ENCODE data around the gene OTC. TPM values are rescaled to one million over a fixed set of nuclear protein-coding genes. Genes with fewer than 3 reads are reported as not detected.

Gene OTC
- polyA plus RNA-seq, 1 donor from 2014 or later, result not detected

- TF ChIP-seq CTCF (IDR thresholded peaks at IDR 0.05; ENCODE audit: poor library complexity, severe bottlenecking) (no peak), POLR2AphosphoS5 (IDR thresholded peaks at IDR 0.05) (no peak), EZH2 (IDR thresholded peaks at IDR 0.05; ENCODE audit: borderline replicate concordance, insufficient read depth, low read length, poor library complexity, severe bottlenecking) (no peak), SMC3 (conservative IDR thresholded peaks at IDR 0.05; ENCODE audit: poor library complexity) (no peak), EP300 (conservative IDR thresholded peaks at IDR 0.05; ENCODE audit: poor library complexity, severe bottlenecking) (no peak), TAF1 (IDR thresholded peaks at IDR 0.05; ENCODE audit: low read depth) (no peak)
- H3K36me3 ChIP-seq (ENCODE audit: insufficient read depth, low read length), result no peaks in the 10 kb centered on the region
Measured at GRCh38 chrX:38438321-38438720, 85.9 kb downstream of the OTC start.

GRCh38 chrX:38452603-38453002 is 100.2 kb downstream of the OTC start:
- Histone ChIP-seq H3K79me2 (replicated peaks; ENCODE audit: insufficient read depth, low read length) (no peaks in the 10 kb centered on the region), H3K27ac (ENCODE audit: low read length) (no peak overlapping the region), H3K36me3 (ENCODE audit: insufficient read depth, low read length) (no peaks in the 10 kb centered on the region), H3K27me3 (ENCODE audit: insufficient read depth, low read depth, low read length) (no peaks in the 10 kb centered on the region), H3K9me3 (ENCODE audit: low read length) (no peaks in the 10 kb centered on the region), H3F3A (ENCODE audit: insufficient read depth, low read length, poor library complexity, severe bottlenecking) (no peaks in the 10 kb centered on the region), H4K20me1 (ENCODE audit: insufficient read depth) (no peaks in the 10 kb centered on the region), H3K9me2 (ENCODE audit: insufficient read depth, low read length) (no peaks in the 10 kb centered on the region), H2AFZ (ENCODE audit: low read depth, low read length) (no peak overlapping the region), H3K4me2 (ENCODE audit: low read length) (no peak overlapping the region), H3K9ac (ENCODE audit: low read length) (no peak overlapping the region), H3K4me3 (ENCODE audit: low read length) (no peak overlapping the region)
- TF ChIP-seq EP300 (conservative IDR thresholded peaks at IDR 0.05; ENCODE audit: poor library complexity, severe bottlenecking), result no peak
- no peak for TF ChIP-seq RAD21 (conservative IDR thresholded peaks at IDR 0.05)
- TF ChIP-seq SMC3 (conservative IDR thresholded peaks at IDR 0.05; ENCODE audit: poor library complexity), result no peak
- no peak for TF ChIP-seq REST (IDR thresholded peaks at IDR 0.05; ENCODE audit: borderline replicate concordance)
- TF ChIP-seq CTCF (IDR thresholded peaks at IDR 0.05; ENCODE audit: poor library complexity, severe bottlenecking), result no peak
- TF ChIP-seq POLR2AphosphoS5 (IDR thresholded peaks at IDR 0.05), result no peak
- no peak for TF ChIP-seq EZH2 (IDR thresholded peaks at IDR 0.05; ENCODE audit: borderline replicate concordance, insufficient read depth, low read length, poor library complexity, severe bottlenecking)
- no peak for TF ChIP-seq MXI1 (conservative IDR thresholded peaks at IDR 0.05; ENCODE audit: poor library complexity, severe bottlenecking)
- no peak for TF ChIP-seq TAF1 (IDR thresholded peaks at IDR 0.05; ENCODE audit: low read depth)

More at GRCh38 chrX:38438321-38438720, 85.9 kb downstream of the OTC start:
- no peak overlapping the region for H3K9ac ChIP-seq (ENCODE audit: low read length)
- H3K27me3 ChIP-seq (ENCODE audit: insufficient read depth, low read depth, low read length), result no peaks in the 10 kb centered on the region
- H3K4me3 ChIP-seq (ENCODE audit: low read length), result no peak overlapping the region
- H2AFZ ChIP-seq (ENCODE audit: low read depth, low read length), result no peak overlapping the region
- no peaks in the 10 kb centered on the region for H3F3A ChIP-seq (ENCODE audit: insufficient read depth, low read length, poor library complexity, severe bottlenecking)
- no peaks in the 10 kb centered on the region for H4K20me1 ChIP-seq (ENCODE audit: insufficient read depth)
- H3K79me2 ChIP-seq (replicated peaks; ENCODE audit: insufficient read depth, low read length), result no peaks in the 10 kb centered on the region
- H3K9me3 ChIP-seq (ENCODE audit: low read length), result no peaks in the 10 kb centered on the region
- no peak overlapping the region for H3K4me2 ChIP-seq (ENCODE audit: low read length)
- no peaks in the 10 kb centered on the region for H3K9me2 ChIP-seq (ENCODE audit: insufficient read depth, low read length)
- H3K27ac ChIP-seq (ENCODE audit: low read length), result no peak overlapping the region
